HCT116 (cell line): ENCODE measurements around the gene TPRG1L. TPM values are rescaled to one million over a fixed set of nuclear protein-coding genes. Genes with fewer than 3 reads are reported as not detected.

Experiments used
- ATAC-seq: fragments of 200-7000 bp; cut with Tn5 transposase; 2 replicates; pipeline ENCODE4 v1.9.1; 2020; ENCODE audit warnings: mild to moderate bottlenecking, moderate library complexity
- BruUV-seq: library from RNA; stranded (reverse); fragments of 400-500 nt; replicated peaks from 2 replicates; lab custom pipeline; 2021; lab: Mats Ljungman, UMichigan
- CTCF ChIA-PET: fragments of 300-600 bp; sonication (Branson Sonifier 250); formaldehyde crosslinking; loops from one replicate; lab custom pipeline; 2021; ENCODE audit warnings: antibody characterized with exemption; lab: Charles Lee
- POLR2A ChIA-PET: fragments of 300-600, 350-600 bp; sonication (Branson Sonifier 250); formaldehyde crosslinking; loops from one replicate; lab custom pipeline; 2021; ENCODE audit warnings: antibody characterized with exemption; lab: Charles Lee
- RAD21 ChIA-PET, 2 experiments: fragments of 300-600 bp; sonication (Branson Sonifier 250); formaldehyde crosslinking; loops; one replicate each; lab custom pipeline; 2023; ENCODE audit warnings: low total read pairs in 2 of 2; ENCODE audit not compliant: uncharacterized antibody in 2 of 2, unreplicated experiment in 2 of 2, low non-redundant PET in 1 of 2; lab: Charles Lee
- DNase-seq: peaks from one replicate; pipeline ENCODE4 v3.0.0-alpha.2; 2010; ENCODE audit warnings: low read depth, low spot score
- H2AFZ ChIP-seq: fragments of 200-600 bp; shearing (Covaris generic), sonication (generic); 2 replicates; pipeline ENCODE4 v1.6.1; 2017; ENCODE audit warnings: low read depth, mixed run types, mixed read lengths, antibody characterized with exemption, low read length; ENCODE audit not compliant: poor library complexity, severe bottlenecking
- H3K27ac ChIP-seq: 2 replicates; pipeline ENCODE4 v1.5.1; 2012; ENCODE audit warnings: low read depth, low read length
- H3K27me3 ChIP-seq: fragments of 200-600 bp; sonication (generic); 2 replicates; pipeline ENCODE4 v1.6.1; 2016; ENCODE audit warnings: mixed run types, low read length, mixed read lengths; ENCODE audit not compliant: insufficient read depth
- H3K36me3 ChIP-seq, 2 experiments: fragments of 200-500 bp in 1 of 2; fragments of 200-600 bp in 1 of 2; sonication (Bioruptor generic) in 1 of 2; sonication (generic) in 1 of 2; 2 replicates each; pipeline versions ENCODE4 v1.5.1 to v1.6.1; 2014 to 2016; ENCODE audit warnings: low read length in 2 of 2, inconsistent platforms in 1 of 2, mixed read lengths in 1 of 2, mixed run types in 1 of 2; ENCODE audit not compliant: insufficient read depth in 2 of 2, control insufficient read depth in 1 of 2
- H3K4me1 ChIP-seq, 2 experiments: fragments of 200-600 bp in 1 of 2; sonication (generic) in 1 of 2; 2 replicates each; pipeline versions ENCODE4 v1.5.1 to v1.6.1; 2012 to 2017; ENCODE audit warnings: low read length in 2 of 2, inconsistent platforms in 1 of 2, mild to moderate bottlenecking in 1 of 2, mixed read lengths in 1 of 2, mixed run types in 1 of 2, moderate library complexity in 1 of 2; ENCODE audit not compliant: insufficient read depth in 2 of 2, control insufficient read depth in 1 of 2
- H3K4me2 ChIP-seq: fragments of 200-600 bp; sonication (generic); 2 replicates; pipeline ENCODE4 v1.6.1; 2017; ENCODE audit warnings: mixed run types, low read length, mixed read lengths
- H3K4me3 ChIP-seq, 2 experiments: fragments of 200-600 bp in 1 of 2; sonication (generic) in 1 of 2; replicated peaks in 1 of 2; 2 replicates each; pipeline ENCODE4 v1.5.1; 2011 to 2016; ENCODE audit warnings: low read length in 2 of 2, control low read depth in 1 of 2, low read depth in 1 of 2, mild to moderate bottlenecking in 1 of 2, mixed read lengths in 1 of 2, mixed run types in 1 of 2
- H3K79me2 ChIP-seq: fragments of 200-600 bp; sonication (generic); 2 replicates; pipeline ENCODE4 v1.6.1; 2017; ENCODE audit warnings: mild to moderate bottlenecking, mixed run types, low read length, moderate library complexity, mixed read lengths; ENCODE audit not compliant: insufficient read depth
- H3K9ac ChIP-seq: fragments of 200-600 bp; sonication (generic); 2 replicates; pipeline ENCODE4 v1.6.1; 2016; ENCODE audit warnings: low read length, mixed read lengths
- H3K9me2 ChIP-seq: fragments of 200-600 bp; sonication (generic), shearing (Covaris generic); 2 replicates; pipeline ENCODE4 v1.6.1; 2017; ENCODE audit warnings: mixed run types, mild to moderate bottlenecking, moderate library complexity; ENCODE audit not compliant: insufficient read depth
- H3K9me3 ChIP-seq, 2 experiments: fragments of 200-500 bp in 1 of 2; fragments of 200-600 bp in 1 of 2; sonication (Bioruptor generic) in 1 of 2; sonication (generic) in 1 of 2; 2 replicates each; pipeline ENCODE4 v1.6.1; 2014 to 2017; ENCODE audit warnings: low read length in 2 of 2, mixed read lengths in 2 of 2, inconsistent platforms in 1 of 2, low read depth in 1 of 2, mild to moderate bottlenecking in 1 of 2, mixed run types in 1 of 2, moderate library complexity in 1 of 2; ENCODE audit not compliant: control insufficient read depth in 1 of 2, insufficient read depth in 1 of 2
- H4K20me1 ChIP-seq: fragments of 200-600 bp; sonication (generic), shearing (Covaris generic); 2 replicates; pipeline ENCODE4 v1.6.1; 2017; ENCODE audit warnings: mixed run types, mild to moderate bottlenecking, moderate library complexity; ENCODE audit not compliant: insufficient read depth
- CBX3 ChIP-seq: IDR thresholded peaks from 2 replicates; pipeline ENCODE4 v1.6.1; 2012; ENCODE audit warnings: low read depth
- CEBPB ChIP-seq: IDR thresholded peaks from 2 replicates; pipeline ENCODE4 v1.6.1; 2012; ENCODE audit warnings: low read depth
- EGR1 ChIP-seq: IDR thresholded peaks from 2 replicates; pipeline ENCODE4 v1.6.1; 2012; ENCODE audit warnings: low read depth
- ELF1 ChIP-seq: IDR thresholded peaks from 2 replicates; pipeline ENCODE4 v1.6.1; 2012; ENCODE audit warnings: low read depth, borderline replicate concordance
- EZH2 ChIP-seq: fragments of 200-600 bp; sonication (generic); IDR thresholded peaks from 2 replicates; pipeline ENCODE4 v1.6.1; 2017; ENCODE audit warnings: antibody characterized with exemption, mixed run types
- EZH2phosphoT487 ChIP-seq: fragments of 200-600 bp; IDR thresholded peaks from 2 replicates; pipeline ENCODE4 v1.6.1; 2018; ENCODE audit warnings: antibody characterized with exemption, borderline replicate concordance
- FOSL1 ChIP-seq: IDR thresholded peaks from 2 replicates; pipeline ENCODE4 v1.6.1; 2012; ENCODE audit warnings: low read depth
- JUND ChIP-seq: IDR thresholded peaks from 2 replicates; pipeline ENCODE4 v1.6.1; 2012
- MAX ChIP-seq: IDR thresholded peaks from 2 replicates; pipeline ENCODE4 v1.6.1; 2012
- POLR2A ChIP-seq: IDR thresholded peaks from 2 replicates; pipeline ENCODE4 v1.7.0; 2011; ENCODE audit warnings: borderline replicate concordance; ENCODE audit not compliant: insufficient read depth, insufficient read length; ENCODE audit errors: extremely low read depth
- POLR2AphosphoS5 ChIP-seq: IDR thresholded peaks from 2 replicates; pipeline ENCODE4 v1.6.1; 2011; ENCODE audit warnings: mild to moderate bottlenecking, low read depth, low read length, moderate library complexity
- RAD21 ChIP-seq: IDR thresholded peaks from 2 replicates; pipeline ENCODE4 v1.6.1; 2012; ENCODE audit warnings: low read depth, mild to moderate bottlenecking
- SIN3A ChIP-seq: IDR thresholded peaks from 2 replicates; pipeline ENCODE4 v1.6.1; 2012; ENCODE audit warnings: low read depth
- SP1 ChIP-seq: IDR thresholded peaks from 2 replicates; pipeline ENCODE4 v1.6.1; 2012; ENCODE audit warnings: low read depth
- SRF ChIP-seq: IDR thresholded peaks from 2 replicates; pipeline ENCODE4 v1.6.1; 2012; ENCODE audit warnings: low read depth
- TCF7L2 ChIP-seq: IDR thresholded peaks from 2 replicates; pipeline ENCODE4 v1.7.0; 2011; ENCODE audit warnings: borderline replicate concordance, inconsistent platforms; ENCODE audit not compliant: insufficient read depth, insufficient read length; ENCODE audit errors: extremely low read depth
- YY1 ChIP-seq: IDR thresholded peaks from 2 replicates; pipeline ENCODE4 v1.6.1; 2011; ENCODE audit warnings: low read length, low read depth, moderate library complexity, mild to moderate bottlenecking; ENCODE audit not compliant: insufficient replicate concordance; ENCODE audit errors: extremely low read depth
- ZBTB33 ChIP-seq: IDR thresholded peaks from 2 replicates; pipeline ENCODE4 v1.6.1; 2011; ENCODE audit warnings: mild to moderate bottlenecking, low read length, moderate library complexity; ENCODE audit not compliant: insufficient replicate concordance; ENCODE audit errors: extremely low read depth
- ZFX ChIP-seq: fragments of 450-650 bp; IDR thresholded peaks from 2 replicates; pipeline ENCODE4 v1.6.1; 2017
- ZNF274 ChIP-seq: fragments of 200-500 bp; sonication (Bioruptor generic); IDR thresholded peaks from 2 replicates; pipeline ENCODE4 v1.6.1; 2014; ENCODE audit warnings: mild to moderate bottlenecking, low read depth, low read length, inconsistent platforms
- intact Hi-C: fragments of 100-400 bp; cut with micrococcal nuclease; formaldehyde crosslinking; loops from 2 replicates; pipeline ENCODE4 v1.10.0; 2022
- total RNA-seq: library from RNA; stranded (reverse); gene quantifications from one replicate; pipeline ENCODE4 v1.2.1, GENCODE V29; 2021; ENCODE audit not compliant: unreplicated experiment

TPRG1L gene
- total RNA-seq, 1 experiment from 2014 or later, result 25.6 TPM

GRCh38 chr1:3596663-3597598 lies 27.9 kb upstream of the TPRG1L start:
- BruUV-seq, result no TSS peak

GRCh38 chr1:3597599-3597964 lies 27.2 kb upstream of the TPRG1L start:
- ChIA-PET CTCF (no interaction called here), POLR2A (no interaction called here)
- TF ChIP-seq POLR2AphosphoS5 (no peak), FOSL1 (no peak), SIN3A (no peak), CBX3 (no peak), RAD21 (no peak), EZH2phosphoT487 (no peak), MAX (no peak), TCF7L2 (no peak), SRF (no peak), SP1 (no peak), ZBTB33 (no peak), EGR1 (no peak), EZH2 (no peak), CEBPB (no peak)

More at GRCh38 chr1:3596663-3597598, 27.9 kb upstream of the TPRG1L start:
- ChIA-PET POLR2A (no interaction called here), RAD21 (no interaction called here), CTCF (no interaction called here)
- Histone ChIP-seq H4K20me1 (no peaks in the 10 kb centered on the region), H3K9me2 (no peaks in the 10 kb centered on the region), H3K9me3 (no peaks in the 10 kb centered on the region), H3K4me3 (no peak overlapping the region), H3K27ac (no peak overlapping the region), H3K36me3 (no peaks in the 10 kb centered on the region), H2AFZ (no peak overlapping the region), H3K79me2 (no peaks in the 10 kb centered on the region), H3K9ac (no peak overlapping the region), H3K4me2 (no peak overlapping the region), H3K4me1 (no peaks in the 10 kb centered on the region), H3K27me3 (no peaks in the 10 kb centered on the region)
- TF ChIP-seq ELF1, result no peak
- no peak for TF ChIP-seq SP1
- no peak for TF ChIP-seq ZFX
- no peak for TF ChIP-seq POLR2A
- no peak for TF ChIP-seq ZNF274
- TF ChIP-seq CBX3, result no peak
- no peak for TF ChIP-seq EGR1
- no peak for TF ChIP-seq JUND
- TF ChIP-seq YY1, result no peak
- TF ChIP-seq MAX, result no peak
- TF ChIP-seq RAD21, result no peak
- TF ChIP-seq EZH2, result no peak
- no peak for TF ChIP-seq SRF
- DNase-seq (no peak), ATAC-seq (no peak)
- intact Hi-C loops, result no loop called here

More at GRCh38 chr1:3597599-3597964, 27.2 kb upstream of the TPRG1L start:
- no peaks in the 10 kb centered on the region for H3K79me2 ChIP-seq
- H3K9ac ChIP-seq, result no peak overlapping the region
- no peaks in the 10 kb centered on the region for H3K4me1 ChIP-seq
- no peaks in the 10 kb centered on the region for H3K9me2 ChIP-seq
- no peak overlapping the region for H2AFZ ChIP-seq
- no peaks in the 10 kb centered on the region for H3K36me3 ChIP-seq
- no TSS peak for BruUV-seq
- H3K9me3 ChIP-seq, result no peaks in the 10 kb centered on the region
- ATAC-seq (no peak), DNase-seq (no peak)
- no peaks in the 10 kb centered on the region for H4K20me1 ChIP-seq
- no peaks in the 10 kb centered on the region for H3K27me3 ChIP-seq
- no peak overlapping the region for H3K4me3 ChIP-seq
- no peak overlapping the region for H3K27ac ChIP-seq
- intact Hi-C loops, result no loop called here
- RAD21 ChIA-PET, result no interaction called here
- no peak overlapping the region for H3K4me2 ChIP-seq
